NCI-H1694 treated with DMSO at 0.1 percent for 48 hours (cell line): ENCODE measurements around the gene FLCN.
A peak's percentile ranks its signal among the peaks of the same experiment; 100 is the strongest.
"Not testable (repeated sequence)": the region's sequence is repeated elsewhere in the genome, so short reads cannot be mapped to it uniquely, and the experiment has no call there.

Source experiments
- DNase-seq: peaks from one replicate; lab custom pipeline; 2025; lab: John Stamatoyannopoulos, UW

The FLCN gene, protein sequence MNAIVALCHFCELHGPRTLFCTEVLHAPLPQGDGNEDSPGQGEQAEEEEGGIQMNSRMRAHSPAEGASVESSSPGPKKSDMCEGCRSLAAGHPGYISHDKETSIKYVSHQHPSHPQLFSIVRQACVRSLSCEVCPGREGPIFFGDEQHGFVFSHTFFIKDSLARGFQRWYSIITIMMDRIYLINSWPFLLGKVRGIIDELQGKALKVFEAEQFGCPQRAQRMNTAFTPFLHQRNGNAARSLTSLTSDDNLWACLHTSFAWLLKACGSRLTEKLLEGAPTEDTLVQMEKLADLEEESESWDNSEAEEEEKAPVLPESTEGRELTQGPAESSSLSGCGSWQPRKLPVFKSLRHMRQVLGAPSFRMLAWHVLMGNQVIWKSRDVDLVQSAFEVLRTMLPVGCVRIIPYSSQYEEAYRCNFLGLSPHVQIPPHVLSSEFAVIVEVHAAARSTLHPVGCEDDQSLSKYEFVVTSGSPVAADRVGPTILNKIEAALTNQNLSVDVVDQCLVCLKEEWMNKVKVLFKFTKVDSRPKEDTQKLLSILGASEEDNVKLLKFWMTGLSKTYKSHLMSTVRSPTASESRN

DNA sequence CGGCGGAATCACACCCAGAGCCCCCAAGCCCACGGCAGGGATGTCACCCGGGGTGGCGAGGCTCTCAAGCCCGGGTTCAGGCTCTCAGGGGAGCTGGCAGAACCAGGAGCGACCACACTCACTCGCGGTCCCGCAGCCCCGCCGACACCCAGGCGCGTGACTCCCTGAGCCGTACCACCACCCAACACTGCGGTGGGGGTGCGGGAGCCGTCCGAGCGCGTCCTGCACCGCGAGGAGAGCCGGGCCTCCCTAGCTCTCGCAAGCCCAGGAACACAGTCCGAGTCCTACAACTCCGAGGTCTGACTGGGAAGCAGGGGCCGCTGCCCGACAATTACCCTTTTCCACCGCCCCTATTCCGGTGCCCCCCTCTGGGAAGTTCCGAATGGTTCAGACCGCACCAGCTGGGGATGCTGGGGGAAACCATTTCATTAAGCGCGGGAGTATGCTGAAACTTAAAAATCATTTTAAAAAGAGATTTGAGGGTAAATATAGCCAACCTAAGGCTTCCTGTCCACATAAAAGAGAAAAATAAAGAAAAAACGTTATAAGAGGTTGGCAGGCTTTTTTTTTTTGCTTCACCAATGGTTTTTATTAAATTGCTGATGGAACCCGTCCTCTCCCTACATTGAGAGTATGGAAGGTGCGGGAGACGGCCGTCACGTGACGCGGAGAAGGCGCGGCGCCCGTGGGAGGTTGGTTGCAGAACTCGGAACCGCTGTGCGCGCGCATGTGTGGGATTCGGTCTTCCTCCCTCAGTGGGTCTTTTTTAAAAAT, at the start of gene FLCN:
FLCN (minus strand) TSS at position 143 of the 774 bp plus-strand sequence. CDS start 9,031 bp downstream, outside the sequence.
- DNase-seq: peak; percentile 93

DNA sequence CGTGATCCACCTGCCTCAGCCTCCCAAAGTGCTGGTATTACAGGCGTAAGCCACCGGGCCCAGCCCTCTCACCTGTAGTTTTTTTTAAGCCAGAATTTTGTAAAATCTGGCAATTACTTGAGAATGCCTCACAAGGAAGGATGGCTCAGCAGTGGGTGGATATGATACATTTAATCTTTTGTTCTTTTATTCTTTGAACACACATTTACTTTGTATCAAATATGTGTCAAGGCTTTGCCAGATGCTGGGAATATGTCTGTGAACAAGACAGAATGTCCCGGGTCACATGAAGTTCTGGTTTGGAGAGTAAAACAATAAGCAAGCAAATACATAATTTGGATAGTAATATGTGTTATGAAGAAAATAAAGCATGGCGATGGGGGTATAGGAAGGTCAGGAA, 49.0 kb upstream of the FLCN start:
- no peak for DNase-seq

DNA sequence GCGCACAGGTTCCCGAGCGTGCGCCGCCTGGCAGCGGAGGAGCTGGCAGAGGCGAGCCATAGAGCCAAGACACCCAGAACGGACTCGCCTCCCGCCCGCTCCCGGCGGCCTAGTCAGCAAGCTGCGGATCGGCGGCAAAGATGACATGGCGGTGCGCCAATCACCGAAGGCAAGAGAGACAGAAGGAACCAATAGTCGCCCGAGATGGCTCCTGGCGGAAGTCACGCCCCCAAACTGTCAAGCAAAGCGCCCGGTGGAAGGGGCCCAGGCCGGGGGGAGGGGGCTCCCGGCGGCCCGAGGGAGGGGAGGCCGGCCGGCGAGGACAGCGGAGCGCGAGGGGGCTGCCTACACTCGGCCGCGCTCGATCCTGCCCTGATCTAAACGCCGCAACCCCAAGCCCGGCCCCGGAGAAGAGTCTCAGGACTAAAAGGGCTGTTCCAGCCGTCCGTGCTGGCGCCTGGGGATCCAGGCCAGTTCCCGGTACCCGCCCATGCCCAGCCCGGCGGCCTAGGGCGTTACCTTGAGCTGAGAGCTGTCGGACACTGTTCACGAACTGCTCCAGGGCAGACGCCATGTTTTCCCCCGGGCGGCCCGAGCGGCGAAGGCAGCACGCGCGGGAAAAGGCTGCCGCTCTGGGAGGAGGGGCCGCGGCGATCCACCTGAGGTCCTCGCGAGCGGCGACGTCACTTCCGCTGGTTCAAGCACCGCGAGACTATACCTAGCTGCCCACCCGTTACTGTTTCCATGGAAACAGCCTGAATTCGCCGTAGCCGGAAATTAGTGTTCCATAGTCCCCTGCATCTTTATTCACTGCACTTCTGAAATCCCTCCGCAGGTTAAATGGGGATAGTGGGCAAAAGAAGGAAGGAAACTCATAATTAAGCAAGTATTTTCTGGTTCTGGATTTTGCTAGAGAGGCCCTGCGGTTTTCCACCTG, 43.9 kb upstream of the FLCN start, which contains the start of gene COPS3:
COPS3 (minus strand) TSS at position 634 of the 937 bp plus-strand sequence; CDS start at position 574, 60 bp downstream.
- peak; percentile 97 for DNase-seq

DNA sequence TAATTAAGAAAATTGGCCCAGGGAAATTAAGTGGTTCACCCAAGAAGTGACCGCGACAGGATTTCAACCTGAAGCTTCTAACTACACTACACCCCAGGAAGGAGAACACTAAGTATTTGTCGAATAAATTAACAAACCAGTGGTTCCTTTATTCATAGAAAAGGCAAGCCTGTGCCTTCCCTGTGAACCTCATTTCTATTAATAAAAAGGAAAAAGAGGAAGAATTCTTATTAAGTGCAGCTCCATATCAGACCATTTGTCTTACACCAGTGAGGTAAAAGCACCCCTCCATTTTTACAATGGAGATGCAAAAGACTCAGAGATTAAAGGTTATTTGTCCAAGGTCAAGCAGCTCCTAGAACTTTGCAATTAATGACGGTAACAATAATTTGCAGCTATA, 42.3 kb upstream of the FLCN start:
- no peak for DNase-seq

DNA sequence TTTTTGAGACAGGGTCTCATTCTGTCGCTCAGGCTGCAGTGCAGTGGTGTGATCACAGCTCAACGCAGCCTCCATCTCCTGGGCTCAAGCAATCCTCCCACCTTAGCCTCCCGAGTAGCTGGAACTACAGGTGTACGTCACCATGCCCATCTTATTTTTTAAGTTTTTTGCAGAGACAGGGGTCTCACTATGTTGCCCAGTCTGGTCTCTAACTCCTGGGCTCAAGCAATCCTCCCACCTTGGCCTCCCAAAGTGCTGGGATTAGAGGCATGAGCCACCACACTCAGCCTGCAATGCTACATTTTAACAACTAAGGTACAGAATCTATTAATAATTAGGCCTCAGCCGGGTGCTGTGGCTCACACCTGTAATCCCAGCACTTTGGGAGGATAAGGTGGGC, 40.5 kb upstream of the FLCN start:
- DNase-seq: not testable (repeated sequence)

DNA sequence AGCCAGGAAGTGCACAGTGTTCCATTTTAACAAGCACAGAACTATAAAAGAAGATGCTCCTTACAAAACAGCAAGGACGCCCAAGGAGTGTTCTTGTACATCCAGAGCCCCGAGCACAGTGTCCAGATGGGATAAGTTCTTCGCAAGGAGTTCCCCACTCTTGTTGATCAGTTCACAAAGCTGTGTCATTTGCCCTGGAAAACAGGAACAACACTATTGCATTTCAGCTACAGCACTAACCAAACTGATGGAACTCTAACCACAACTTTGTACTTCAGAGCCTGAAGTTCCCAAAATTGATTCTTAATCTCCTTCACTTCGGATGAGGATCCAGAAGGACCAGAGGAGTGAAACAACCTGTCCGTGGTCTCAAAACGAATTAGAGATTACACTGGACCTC, 39.0 kb upstream of the FLCN start:
- no peak for DNase-seq

DNA sequence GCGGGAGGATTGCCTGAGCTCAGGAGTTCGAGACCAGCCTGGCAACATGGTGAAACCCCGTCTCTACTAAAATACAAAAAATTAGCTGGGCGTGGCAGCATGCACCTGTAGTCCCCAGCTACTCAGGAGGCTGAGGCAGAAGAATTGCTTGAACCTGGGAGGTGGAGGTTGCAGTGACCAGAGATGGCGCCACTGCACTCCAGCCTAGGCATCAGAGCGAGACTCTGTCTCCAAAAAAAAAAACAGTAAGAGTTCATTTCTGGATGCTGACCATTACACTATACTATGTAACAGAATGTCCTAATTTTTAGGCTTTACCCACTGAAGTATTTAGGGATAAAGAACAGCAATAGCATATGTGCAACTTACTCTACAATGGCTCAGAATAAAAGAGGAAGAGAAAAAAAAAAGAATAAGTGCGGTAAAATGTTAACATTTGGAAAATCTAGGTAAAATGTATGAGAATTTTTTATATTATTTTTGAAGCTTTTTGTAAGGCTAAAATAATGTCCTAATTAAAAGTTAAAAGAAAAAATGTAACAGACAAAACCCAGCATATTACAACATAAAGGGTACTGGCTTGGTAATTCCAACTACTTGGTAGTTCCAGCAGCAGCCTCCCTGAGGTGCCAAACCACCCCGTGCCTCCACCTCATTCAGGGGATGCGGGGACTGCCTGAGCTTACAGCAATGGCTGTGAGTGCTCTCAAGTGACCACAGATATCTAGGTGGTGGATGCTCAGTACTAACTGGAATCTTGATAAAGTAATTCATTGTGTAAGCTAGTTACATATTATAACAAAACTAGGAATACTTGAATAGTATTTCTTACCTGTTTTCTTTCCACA, 33.2 kb upstream of the FLCN start:
- no peak for DNase-seq

DNA sequence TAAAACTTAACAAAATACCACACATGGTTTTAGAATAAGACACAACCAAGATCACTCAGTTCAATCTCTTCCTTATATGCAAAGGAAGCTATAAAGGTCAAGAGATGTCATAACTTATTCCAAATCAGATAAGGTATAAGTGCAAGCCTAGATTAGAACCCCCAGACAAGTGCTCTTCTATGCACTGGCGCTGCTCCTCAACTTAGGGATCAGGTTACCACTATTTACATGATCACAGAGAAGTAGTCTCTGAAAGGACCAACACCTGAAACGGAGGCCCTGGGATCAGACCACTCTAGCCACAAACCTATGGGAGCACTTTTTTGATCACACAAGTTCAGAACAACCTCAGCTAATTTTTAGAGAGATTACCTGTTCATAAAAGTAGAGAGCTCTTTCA, 27.5 kb upstream of the FLCN start:
- DNase-seq: no peak

DNA sequence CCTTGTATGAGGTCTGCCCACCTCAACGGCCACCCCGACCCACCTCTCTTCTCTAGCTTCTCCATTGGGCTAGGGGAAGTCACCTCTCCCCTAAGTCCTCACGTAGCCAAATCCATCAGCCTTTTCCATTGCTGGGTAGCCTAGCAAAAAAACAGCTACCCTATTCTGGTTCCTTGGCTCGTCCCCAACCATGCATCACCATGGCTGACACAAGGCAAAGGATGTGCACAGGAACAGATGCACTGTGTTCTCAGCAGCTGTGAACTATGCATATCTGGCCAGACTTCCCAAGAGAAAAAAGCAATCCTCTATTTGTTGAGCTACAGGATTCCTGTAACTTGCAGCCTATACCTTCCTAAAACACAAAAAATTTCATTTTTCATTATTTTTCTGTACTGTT, 22.0 kb upstream of the FLCN start:
- peak; percentile 84 for DNase-seq

DNA sequence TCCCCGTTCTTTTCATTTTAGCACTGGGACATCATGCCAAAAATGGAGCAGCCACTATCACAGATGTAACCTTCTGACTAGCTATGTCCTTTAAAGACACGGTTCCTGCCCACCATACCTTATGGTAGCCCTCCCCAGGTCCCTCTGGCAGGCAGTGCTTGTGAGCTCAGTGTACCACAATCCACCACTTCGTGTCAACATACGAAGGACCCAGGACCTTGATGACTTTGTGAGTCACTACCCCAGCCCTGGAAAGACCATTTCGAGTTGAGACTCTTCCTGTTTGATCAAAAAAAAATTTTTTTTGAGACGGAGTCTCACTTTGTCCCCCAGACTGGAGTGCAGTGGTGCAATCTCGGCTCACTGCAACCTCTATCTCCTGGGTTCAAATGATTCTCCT, 21.0 kb upstream of the FLCN start:
- DNase-seq: no peak

DNA sequence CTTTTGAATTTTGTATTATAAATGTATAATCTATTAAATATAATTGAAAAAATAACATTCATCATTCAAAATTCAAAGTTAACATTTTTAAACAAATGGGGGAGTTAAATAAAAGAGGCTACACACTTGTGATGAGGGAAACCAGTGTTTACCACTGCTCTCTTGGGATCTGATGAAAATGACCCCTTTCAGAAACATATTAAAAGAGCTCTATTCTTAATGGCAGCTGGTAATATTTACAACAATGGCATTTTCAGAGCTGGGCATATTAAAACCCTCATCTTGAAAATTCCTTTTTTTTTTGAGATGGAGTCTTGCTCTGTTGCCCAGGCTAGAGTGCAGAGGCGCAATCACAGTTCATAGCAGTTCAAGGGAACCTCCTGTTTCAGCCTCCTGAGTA, 19.3 kb upstream of the FLCN start:
- DNase-seq: no peak

DNA sequence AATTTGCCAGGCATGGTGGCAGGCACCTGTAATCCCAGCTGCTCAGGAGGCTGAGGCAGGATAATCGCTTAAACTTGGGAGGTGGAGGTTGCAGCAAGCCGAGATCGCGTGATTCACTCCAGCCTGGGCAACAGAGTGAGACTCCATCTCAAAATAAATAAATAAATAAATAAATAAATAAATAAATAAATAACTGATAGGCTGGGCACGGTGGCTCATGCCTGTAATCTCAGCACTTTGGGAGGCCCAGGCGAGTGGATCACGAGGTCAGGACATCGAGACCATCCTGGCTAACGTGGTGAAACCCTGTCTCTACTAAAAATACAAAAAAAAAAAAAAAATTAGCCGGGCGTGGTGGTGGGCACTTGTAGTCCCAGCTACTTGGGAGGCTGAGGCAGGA, 18.7 kb upstream of the FLCN start:
- not testable (repeated sequence) for DNase-seq

DNA sequence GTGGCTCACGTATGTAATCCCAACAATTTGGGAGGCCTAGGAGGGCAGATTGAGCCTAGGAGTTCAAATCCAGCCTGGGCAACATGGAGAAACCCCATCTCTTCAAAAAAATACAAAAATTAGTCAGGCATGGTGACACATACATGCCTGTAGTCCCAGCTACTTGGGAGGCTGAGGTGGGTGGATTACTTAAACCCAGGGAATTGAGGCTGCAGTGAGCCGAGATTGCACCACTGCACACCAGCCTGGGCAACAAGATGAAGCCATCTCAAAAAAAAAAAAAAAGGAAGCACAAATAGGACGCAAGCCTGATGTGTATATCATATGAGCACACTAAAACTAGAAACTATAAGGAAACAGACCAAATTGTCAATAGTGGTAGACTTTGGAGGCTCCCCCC, 17.1 kb upstream of the FLCN start:
- no peak for DNase-seq

DNA sequence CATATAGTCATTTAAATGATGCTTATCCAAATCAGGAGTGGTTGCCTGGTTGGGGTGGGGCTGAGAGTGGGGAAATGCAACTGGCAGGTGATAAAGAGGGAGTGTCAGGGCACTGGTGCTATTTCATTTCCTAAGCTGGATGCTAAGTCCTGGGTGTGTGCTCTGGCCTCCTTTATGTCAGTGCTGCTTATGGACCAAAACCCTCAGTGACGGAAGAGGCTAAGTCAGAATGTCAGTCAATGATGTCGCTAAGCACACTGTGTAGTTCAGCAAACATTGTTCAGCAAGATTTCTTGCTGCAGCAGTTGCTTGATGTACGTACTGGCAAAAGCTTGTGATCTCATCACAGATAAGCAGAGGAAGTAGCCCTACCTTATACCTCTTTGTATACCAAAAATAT, 16.4 kb upstream of the FLCN start:
- no peak for DNase-seq

DNA sequence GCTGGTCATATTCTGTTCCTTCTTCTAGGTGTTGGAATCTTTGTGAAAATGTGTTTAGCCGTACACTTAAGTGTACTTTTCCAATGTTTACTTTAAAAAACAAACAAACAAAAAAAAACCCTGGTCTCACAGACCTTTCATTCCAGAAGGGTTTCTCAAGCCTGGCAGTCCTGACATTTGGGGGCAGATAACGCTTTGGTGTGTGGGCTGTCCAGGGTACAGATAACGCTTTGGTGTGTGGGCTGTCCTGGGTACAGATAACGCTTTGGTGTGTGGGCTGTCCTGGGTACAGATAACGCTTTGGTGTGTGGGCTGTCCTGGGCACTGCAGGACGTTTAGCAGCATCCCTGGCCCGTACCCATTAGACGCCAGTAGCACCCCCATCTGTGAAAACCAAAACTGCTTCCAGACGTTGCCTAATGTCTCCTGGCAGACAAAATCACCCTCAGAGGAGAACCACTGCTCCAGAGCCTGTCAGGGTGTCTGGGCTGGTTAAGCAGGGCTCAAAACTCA, 15.2 kb upstream of the FLCN start:
- no peak for DNase-seq

DNA sequence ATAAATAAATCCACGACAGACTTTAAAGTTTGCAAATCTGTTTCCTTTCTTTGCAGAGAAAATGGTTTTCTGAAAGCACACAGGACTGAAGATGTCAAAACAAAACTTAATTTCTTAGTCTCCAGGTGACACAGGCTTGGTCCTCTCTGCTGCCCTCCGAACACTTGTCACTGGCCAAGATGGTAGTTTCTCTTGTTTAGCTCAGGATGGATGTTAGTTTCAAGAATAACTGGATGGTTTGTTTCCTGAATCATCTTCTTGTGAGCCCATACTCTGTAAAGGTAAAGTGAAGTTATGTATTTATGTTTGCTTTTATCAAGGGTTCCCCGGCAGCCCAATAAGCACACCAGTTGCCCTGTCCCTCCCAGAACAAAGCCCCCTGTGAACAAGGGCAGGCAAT, 9.9 kb upstream of the FLCN start:
- no peak for DNase-seq

DNA sequence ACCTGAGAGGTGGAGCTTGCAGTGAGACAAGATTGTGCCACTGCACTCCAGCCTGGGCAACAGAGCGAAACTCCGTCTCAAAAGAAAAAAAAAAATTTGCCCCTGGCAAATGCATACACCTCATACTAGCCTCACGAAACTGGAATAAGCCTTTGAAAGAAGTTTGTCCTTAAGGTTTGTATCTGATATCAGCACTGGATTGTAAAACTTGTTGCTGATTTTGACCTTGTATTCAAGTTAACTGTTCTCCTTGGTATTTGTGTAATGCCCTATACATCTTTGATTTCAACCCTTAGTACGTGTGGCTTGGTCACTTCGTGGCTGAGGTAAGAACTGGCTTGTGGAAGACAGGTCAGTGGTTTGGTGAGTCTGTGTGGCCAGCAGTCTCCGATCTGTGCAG, 6.2 kb upstream of the FLCN start:
- no peak for DNase-seq

DNA sequence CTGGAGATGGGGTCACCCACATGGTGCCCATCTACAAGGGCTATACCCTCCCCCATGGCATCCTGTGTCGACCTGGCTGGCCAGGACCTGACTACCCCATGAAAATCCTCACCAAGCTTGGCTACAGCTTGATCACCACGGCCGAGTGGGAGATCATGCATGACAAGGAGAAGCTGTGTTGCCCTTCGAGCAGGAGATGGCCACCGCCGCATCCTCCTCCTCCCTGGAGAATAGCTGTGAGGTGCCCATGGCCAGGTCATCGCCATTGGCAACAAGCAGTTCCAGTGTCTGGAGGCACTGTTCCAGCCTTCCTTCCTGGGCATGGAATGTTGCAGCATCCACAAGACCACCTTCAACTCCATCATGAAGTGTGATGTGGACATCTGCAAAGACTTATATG, 5.3 kb upstream of the FLCN start:
- DNase-seq: no peak

DNA sequence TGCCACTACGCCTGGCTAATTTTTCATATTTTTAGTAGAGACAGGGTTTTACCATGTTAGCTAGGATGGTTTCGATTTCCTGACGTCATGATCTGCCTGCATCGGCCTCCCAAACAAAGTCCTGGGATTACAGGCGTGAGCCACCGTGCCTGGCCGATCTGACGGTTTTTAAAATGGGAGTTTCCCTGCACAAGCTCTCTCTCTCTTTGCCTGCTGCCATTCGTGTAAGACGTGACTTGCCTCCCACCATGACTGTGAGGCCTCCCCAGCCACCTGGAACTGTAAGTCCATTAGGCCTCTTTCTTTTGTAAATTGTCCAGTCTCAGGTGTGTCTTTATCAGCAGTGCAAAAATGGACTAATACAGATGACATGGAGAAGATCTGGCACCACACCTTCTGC, 4.7 kb upstream of the FLCN start:
- DNase-seq: no peak

DNA sequence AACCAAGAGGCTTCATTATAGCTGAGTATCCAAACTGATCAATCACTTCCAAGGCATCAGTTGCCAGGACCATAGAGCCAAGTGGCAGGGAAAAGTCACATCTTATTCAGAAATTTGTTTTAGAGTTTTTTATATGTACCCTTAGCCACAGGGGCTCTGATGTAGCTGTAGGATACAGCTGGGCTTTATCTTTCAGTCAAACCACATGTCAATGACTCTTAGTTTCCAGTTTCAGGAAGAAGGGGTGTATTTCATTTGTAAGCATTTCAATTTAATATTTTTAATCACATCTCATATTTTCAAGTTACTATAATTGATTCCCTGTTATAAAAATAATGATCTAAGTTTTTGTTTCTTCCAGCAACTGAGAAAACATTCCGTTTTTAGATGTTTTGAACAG, 2.9 kb upstream of the FLCN start:
- no peak for DNase-seq
